ENCODE data around the gene NFAM1. TPM values are rescaled to one million over a fixed set of nuclear protein-coding genes. Genes with fewer than 3 reads are reported as not detected.

The NFAM1 gene
- total and polyA plus RNA-seq, 11 donors, result 0.33 to 13.5 (median 1.2) TPM

DNA sequence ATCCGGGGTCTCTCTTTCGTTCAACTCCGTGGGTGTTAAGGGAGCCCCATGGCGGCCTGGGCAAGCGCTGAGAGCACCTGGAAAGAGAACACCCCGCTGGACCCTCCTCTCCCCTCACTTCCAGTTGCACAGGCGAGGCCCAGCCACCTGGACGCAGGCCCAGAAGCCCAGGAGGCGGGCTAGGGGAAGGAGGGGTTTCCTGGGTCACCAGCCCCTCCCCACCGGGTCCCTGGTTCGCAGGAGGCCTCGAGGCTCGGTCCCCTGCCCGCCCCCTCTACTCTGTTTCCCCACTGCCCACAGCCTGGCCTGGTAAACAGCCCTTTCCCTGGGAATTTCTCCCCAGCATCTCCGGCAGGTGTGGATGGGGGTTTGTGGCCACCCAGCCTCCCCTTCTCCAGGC lies 8.5 kb upstream of the NFAM1 start:
- TF ChIP-seq, protein P1, sequence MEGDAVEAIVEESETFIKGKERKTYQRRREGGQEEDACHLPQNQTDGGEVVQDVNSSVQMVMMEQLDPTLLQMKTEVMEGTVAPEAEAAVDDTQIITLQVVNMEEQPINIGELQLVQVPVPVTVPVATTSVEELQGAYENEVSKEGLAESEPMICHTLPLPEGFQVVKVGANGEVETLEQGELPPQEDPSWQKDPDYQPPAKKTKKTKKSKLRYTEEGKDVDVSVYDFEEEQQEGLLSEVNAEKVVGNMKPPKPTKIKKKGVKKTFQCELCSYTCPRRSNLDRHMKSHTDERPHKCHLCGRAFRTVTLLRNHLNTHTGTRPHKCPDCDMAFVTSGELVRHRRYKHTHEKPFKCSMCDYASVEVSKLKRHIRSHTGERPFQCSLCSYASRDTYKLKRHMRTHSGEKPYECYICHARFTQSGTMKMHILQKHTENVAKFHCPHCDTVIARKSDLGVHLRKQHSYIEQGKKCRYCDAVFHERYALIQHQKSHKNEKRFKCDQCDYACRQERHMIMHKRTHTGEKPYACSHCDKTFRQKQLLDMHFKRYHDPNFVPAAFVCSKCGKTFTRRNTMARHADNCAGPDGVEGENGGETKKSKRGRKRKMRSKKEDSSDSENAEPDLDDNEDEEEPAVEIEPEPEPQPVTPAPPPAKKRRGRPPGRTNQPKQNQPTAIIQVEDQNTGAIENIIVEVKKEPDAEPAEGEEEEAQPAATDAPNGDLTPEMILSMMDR (IDR thresholded peaks at IDR 0.05), result no peak
- ATAC-seq, result no peak
- intact Hi-C loops (cut with DNase I), result loop anchor here in 3 of 10 donors (5.0 kb wide), 3 partner anchors 168 to 743 kb away; partner anchors contain the start of genes MEI1 (in 1 of the 3), SEPTIN3 (in 1 of the 3) and TCF20 (in 1 of the 3)
- no peak overlapping the region for H3K27ac ChIP-seq
- H3K36me3 ChIP-seq, result no peaks in the 10 kb centered on the region
- no peaks in the 10 kb centered on the region for H3K9me3 ChIP-seq
- peaks cover 0 to 10% (median 0%) of the 10 kb centered on the region in 9 donors for H3K27me3 ChIP-seq
- 81 to 87% (median 83%) methylated on average over 13 to 15 of the region's 15 CpGs for WGBS, 4 donors
- H3K4me3 ChIP-seq, result no peak overlapping the region
- H3K4me1 ChIP-seq, result peaks cover 0 to 75% (median 28%) of the 10 kb centered on the region in 12 donors
- DNase-seq, result no peak

DNA sequence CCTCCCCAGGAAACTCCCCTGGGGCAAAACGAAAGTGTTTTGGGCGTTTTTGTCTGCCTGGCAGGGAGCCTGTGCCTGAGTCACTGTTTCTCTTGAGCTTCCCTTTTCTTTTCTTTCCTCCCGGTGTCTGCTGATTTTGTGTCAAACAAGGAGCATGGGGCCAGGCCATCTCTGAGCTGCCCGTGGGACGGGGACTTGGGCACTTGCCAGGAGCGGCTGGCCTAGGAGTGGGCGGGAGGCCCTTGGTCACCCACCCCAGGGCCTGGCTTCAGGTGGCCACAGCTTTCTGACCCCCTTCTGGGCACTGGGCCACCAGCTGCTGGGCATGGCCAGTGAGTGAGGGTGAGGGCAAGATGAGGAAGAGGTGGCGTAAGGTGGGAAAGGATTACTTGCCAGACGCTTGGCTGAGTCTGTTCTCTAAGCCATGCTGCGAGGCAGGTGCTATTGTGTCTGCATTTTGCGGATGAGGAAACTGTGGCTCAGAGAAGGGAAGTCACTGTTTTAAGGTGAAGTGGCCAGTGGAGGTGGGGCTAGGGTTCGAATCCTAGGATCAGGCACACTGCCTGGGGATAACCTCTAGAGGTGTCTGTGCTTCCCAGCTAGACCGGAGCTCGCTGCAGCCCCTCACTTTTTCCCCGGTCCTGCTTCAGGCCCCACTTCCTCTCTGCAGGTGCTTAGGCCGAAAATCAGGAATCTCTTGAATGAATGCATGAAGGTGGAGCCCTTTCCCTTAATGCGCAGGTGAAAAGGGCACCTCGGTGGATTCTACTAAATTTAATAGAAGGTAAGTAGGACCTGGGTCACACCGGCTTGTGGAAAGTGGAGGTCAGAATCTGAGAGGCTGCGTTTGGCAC lies 7.8 kb upstream of the NFAM1 start:
- no peaks in the 10 kb centered on the region for H3K9me3 ChIP-seq
- peaks cover 0 to 81% (median 27%) of the 10 kb centered on the region in 12 donors for H3K4me1 ChIP-seq
- peak in 2 of 5 donors; percentile 40 to 55 for DNase-seq
- TF ChIP-seq, protein P1 (IDR thresholded peaks at IDR 0.05), result no peak
- no peak for TF ChIP-seq POLR2A (IDR thresholded peaks at IDR 0.05)
- peak overlapping the region in 3 of 12 donors; percentile 3 to 19 (median 7) for H3K4me3 ChIP-seq
- no peaks in the 10 kb centered on the region for H3K36me3 ChIP-seq
- peak in 1 of 4 donors; percentile 17 for ATAC-seq
- peaks cover 0 to 10% (median 3%) of the 10 kb centered on the region in 9 donors for H3K27me3 ChIP-seq
- intact Hi-C loops (cut with DNase I), result loop anchor here in 9 of 10 donors (5.0 to 10.0 kb wide), 8 partner anchors 158 to 743 kb away; partner anchors contain the start of genes SEPTIN3 (in 8 of the 9), NDUFA6 (in 7 of the 9), TCF20 (in 5 of the 9) and MEI1 (in 1 of the 9)
- peak overlapping the region in 5 of 12 donors; percentile 3 to 81 (median 32) for H3K27ac ChIP-seq
- WGBS, 4 donors, result 65 to 73% (median 70%) methylated on average over 20 of the region's 20 CpGs

DNA sequence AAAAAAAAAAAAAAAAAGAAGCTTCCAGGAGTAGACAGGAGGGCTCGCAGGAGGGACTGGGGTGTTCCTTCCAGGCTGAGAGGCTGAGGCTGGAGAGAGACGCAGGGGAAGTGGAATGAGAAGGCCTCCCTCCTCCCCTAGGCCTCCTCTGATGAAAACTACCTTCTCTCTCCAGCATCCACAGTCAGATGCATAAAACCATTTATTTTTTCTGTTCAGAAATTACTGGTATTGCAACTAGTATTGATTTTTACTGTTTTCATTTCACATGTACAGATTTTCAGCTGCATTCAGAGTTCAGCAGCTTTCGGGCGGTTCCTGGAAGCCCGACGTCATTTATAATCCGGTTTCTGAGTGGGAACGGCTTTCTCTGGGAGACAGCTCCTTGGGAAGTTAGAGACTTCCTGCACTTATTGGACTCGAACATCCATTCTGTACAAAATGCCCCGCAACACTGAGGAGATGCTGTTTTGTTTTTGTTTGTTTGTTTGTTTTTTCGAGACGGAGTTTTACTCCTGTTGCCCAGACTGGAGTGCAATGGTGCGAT lies 6.9 kb upstream of the NFAM1 start:
- no peak for TF ChIP-seq POLR2A (IDR thresholded peaks at IDR 0.05)
- TF ChIP-seq, protein P1 (IDR thresholded peaks at IDR 0.05), result no peak
- Histone ChIP-seq H3K36me3 (no peaks in the 10 kb centered on the region), H3K27ac (peak overlapping the region in 3 of 12 donors; percentile 24 to 81 (median 49)), H3K9me3 (no peaks in the 10 kb centered on the region), H3K27me3 (peaks cover 0 to 18% (median 3%) of the 10 kb centered on the region in 9 donors), H3K4me1 (peaks cover 0 to 80% (median 21%) of the 10 kb centered on the region in 12 donors), H3K4me3 (peak overlapping the region in 3 of 12 donors; percentile 3 to 19 (median 7))
- WGBS, 4 donors, result 61 to 74% (median 71%) methylated on average over 13 of the region's 13 CpGs
- intact Hi-C loops (cut with DNase I), result loop anchor here in 9 of 10 donors (5.0 to 10.0 kb wide), 7 partner anchors 157 to 474 kb away; partner anchors contain the start of genes NDUFA6 (in 7 of the 9), SEPTIN3 (in 7 of the 9) and TCF20 (in 4 of the 9)
- ATAC-seq (no peak), DNase-seq (no peak)
